HS-27A (cell line): ENCODE results near the gene GAA.
A peak's percentile ranks its signal among the peaks of the same experiment; 100 is the strongest.

Experiments
- DNase-seq: peaks from one replicate; pipeline ENCODE4 v3.0.0-alpha.2; 2012; ENCODE audit warnings: low read depth, missing footprints

The GAA gene

GRCh38 chr17:80101011-80101945 lies at the start of gene GAA:
GAA (plus strand) TSS chr17:80101581; CDS start chr17:80104587, 3,006 bp downstream.
- DNase-seq: no peak

- no peak for DNase-seq
Measured at GRCh38 chr17:80051681-80052080, 49.7 kb upstream of the GAA start.

- no peak for DNase-seq
Measured at GRCh38 chr17:80053102-80053501, 48.3 kb upstream of the GAA start.

GRCh38 chr17:80055597-80055996 lies 45.8 kb upstream of the GAA start:
- DNase-seq: no peak

GRCh38 chr17:80058311-80058955 lies 42.9 kb upstream of the GAA start:
- DNase-seq: no peak

GRCh38 chr17:80060644-80061043 lies 40.7 kb upstream of the GAA start:
- DNase-seq: no peak

GRCh38 chr17:80061421-80061820 lies 40.0 kb upstream of the GAA start:
- no peak for DNase-seq

- peak; percentile 3 for DNase-seq
Measured at GRCh38 chr17:80063830-80064585, 37.4 kb upstream of the GAA start.

GRCh38 chr17:80064696-80065095 lies 36.7 kb upstream of the GAA start:
- DNase-seq: no peak

GRCh38 chr17:80065478-80066170 lies 35.8 kb upstream of the GAA start:
- DNase-seq: no peak

- no peak for DNase-seq
Measured at GRCh38 chr17:80067393-80067986, 33.9 kb upstream of the GAA start.

- DNase-seq: no peak
Measured at GRCh38 chr17:80068301-80069222, 32.8 kb upstream of the GAA start.

GRCh38 chr17:80070375-80071115 lies 30.8 kb upstream of the GAA start:
- DNase-seq: no peak

GRCh38 chr17:80071116-80071841 lies 30.1 kb upstream of the GAA start:
- DNase-seq: no peak

GRCh38 chr17:80072410-80072809 lies 29.0 kb upstream of the GAA start:
- DNase-seq: no peak

GRCh38 chr17:80080081-80080480 lies 21.3 kb upstream of the GAA start:
- DNase-seq: no peak

- DNase-seq: no peak
Measured at GRCh38 chr17:80081596-80081995, 19.8 kb upstream of the GAA start.

- DNase-seq: no peak
Measured at GRCh38 chr17:80082403-80083135, 18.8 kb upstream of the GAA start.
